ENCODE measurements around the gene CTDSPL.

The CTDSPL gene

GRCh38 chr3:37825744-37826400 lies 35.8 kb upstream of the CTDSPL start:
- Histone ChIP-seq H3K4me3 (ENCODE audit: low read depth, low read length) (no peak overlapping the region), H2AFZ (ENCODE audit: low read length, unreplicated experiment) (no peak overlapping the region), H3K79me2 (ENCODE audit: control insufficient read depth, insufficient read depth, low read length, unreplicated experiment) (no peaks in the 10 kb centered on the region), H3K27ac (ENCODE audit: low read depth, low read length) (no peak overlapping the region), H3K27me3 (ENCODE audit: insufficient read depth, low read length) (no peaks in the 10 kb centered on the region), H3K4me1 (ENCODE audit: control insufficient read depth, insufficient read depth, low read length, unreplicated experiment) (no peaks in the 10 kb centered on the region), H3K36me3 (ENCODE audit: insufficient read depth, low read length) (no peaks in the 10 kb centered on the region; the same call in 1 of the 2 replicates)

DNA sequence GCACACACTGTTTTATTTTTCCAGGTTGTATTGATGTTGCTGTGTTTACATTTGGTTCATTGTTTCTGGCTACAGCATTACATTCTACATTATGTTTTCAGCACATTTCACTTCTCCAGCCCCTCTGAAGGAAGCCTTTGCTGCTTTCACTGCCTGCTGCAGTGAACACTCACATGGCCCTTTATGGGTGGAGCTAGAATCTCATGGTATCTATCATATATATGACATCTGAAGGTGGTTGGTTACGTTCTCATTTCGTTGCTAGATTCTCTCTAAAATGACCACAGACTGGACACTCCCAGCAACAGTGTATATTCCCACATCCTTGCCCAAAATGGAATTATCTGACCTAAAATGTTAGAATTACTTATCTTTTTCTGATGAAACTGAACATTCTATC lies 35.2 kb upstream of the CTDSPL start:
- Histone ChIP-seq H3K4me1 (ENCODE audit: control insufficient read depth, insufficient read depth, low read length, unreplicated experiment) (no peaks in the 10 kb centered on the region), H3K4me3 (ENCODE audit: low read depth, low read length) (no peak overlapping the region), H3K27ac (ENCODE audit: low read depth, low read length) (no peak overlapping the region), H2AFZ (ENCODE audit: low read length, unreplicated experiment) (no peak overlapping the region), H3K36me3 (ENCODE audit: insufficient read depth, low read length) (no peaks in the 10 kb centered on the region; the same call in 1 of the 2 replicates), H3K79me2 (ENCODE audit: control insufficient read depth, insufficient read depth, low read length, unreplicated experiment) (no peaks in the 10 kb centered on the region), H3K27me3 (ENCODE audit: insufficient read depth, low read length) (no peaks in the 10 kb centered on the region)

GRCh38 chr3:37826933-37827332 lies 34.7 kb upstream of the CTDSPL start:
- no peaks in the 10 kb centered on the region for H3K27me3 ChIP-seq (ENCODE audit: insufficient read depth, low read length)
- no peak overlapping the region for H3K27ac ChIP-seq (ENCODE audit: low read depth, low read length)
- no peak overlapping the region for H3K4me3 ChIP-seq (ENCODE audit: low read depth, low read length)
- H3K36me3 ChIP-seq (ENCODE audit: insufficient read depth, low read length): no peaks in the 10 kb centered on the region; the same call in 1 of the 2 replicates
- no peaks in the 10 kb centered on the region for H3K79me2 ChIP-seq (ENCODE audit: control insufficient read depth, insufficient read depth, low read length, unreplicated experiment)
- H2AFZ ChIP-seq (ENCODE audit: low read length, unreplicated experiment): no peak overlapping the region
- H3K4me1 ChIP-seq (ENCODE audit: control insufficient read depth, insufficient read depth, low read length, unreplicated experiment): no peaks in the 10 kb centered on the region

- Histone ChIP-seq H3K27ac (ENCODE audit: low read depth, low read length) (no peak overlapping the region), H3K4me3 (ENCODE audit: low read depth, low read length) (no peak overlapping the region), H2AFZ (ENCODE audit: low read length, unreplicated experiment) (no peak overlapping the region), H3K36me3 (ENCODE audit: insufficient read depth, low read length) (no peaks in the 10 kb centered on the region; the same call in 1 of the 2 replicates), H3K4me1 (ENCODE audit: control insufficient read depth, insufficient read depth, low read length, unreplicated experiment) (no peaks in the 10 kb centered on the region), H3K79me2 (ENCODE audit: control insufficient read depth, insufficient read depth, low read length, unreplicated experiment) (no peaks in the 10 kb centered on the region), H3K27me3 (ENCODE audit: insufficient read depth, low read length) (no peaks in the 10 kb centered on the region)
These were observed 29.2 kb upstream of the CTDSPL start for GRCh38 chr3:37832480-37832879.

GRCh38 chr3:37833302-37834186 lies 28.1 kb upstream of the CTDSPL start:
- Histone ChIP-seq H3K27ac (ENCODE audit: low read depth, low read length) (no peak overlapping the region), H3K27me3 (ENCODE audit: insufficient read depth, low read length) (no peaks in the 10 kb centered on the region), H2AFZ (ENCODE audit: low read length, unreplicated experiment) (no peak overlapping the region), H3K79me2 (ENCODE audit: control insufficient read depth, insufficient read depth, low read length, unreplicated experiment) (no peaks in the 10 kb centered on the region), H3K4me3 (ENCODE audit: low read depth, low read length) (no peak overlapping the region), H3K36me3 (ENCODE audit: insufficient read depth, low read length) (no peaks in the 10 kb centered on the region), H3K4me1 (ENCODE audit: control insufficient read depth, insufficient read depth, low read length, unreplicated experiment) (no peaks in the 10 kb centered on the region)

DNA sequence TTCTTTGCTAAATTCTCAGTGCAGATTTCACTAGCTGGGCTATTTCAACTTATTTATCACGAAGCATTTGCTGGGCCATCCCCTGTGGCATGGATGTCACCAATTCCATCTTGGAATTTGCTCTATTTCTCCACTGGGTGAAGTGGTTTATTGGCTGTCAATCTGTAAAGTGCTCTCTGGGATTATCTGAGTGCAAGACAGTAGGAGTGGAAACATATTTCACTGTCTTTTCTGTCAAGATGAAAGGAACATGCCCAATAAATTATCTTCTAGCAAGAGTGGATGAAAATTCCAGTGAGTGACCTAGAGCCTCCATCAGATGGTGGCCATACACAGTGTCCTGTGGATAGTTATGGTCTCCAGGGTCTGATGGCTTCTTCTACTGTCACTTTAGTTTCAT lies 25.1 kb upstream of the CTDSPL start:
- Histone ChIP-seq H3K4me3 (ENCODE audit: low read depth, low read length) (no peak overlapping the region), H3K4me1 (ENCODE audit: control insufficient read depth, insufficient read depth, low read length, unreplicated experiment) (no peaks in the 10 kb centered on the region)

GRCh38 chr3:37847689-37848088 lies 14.0 kb upstream of the CTDSPL start:
- peaks cover 3% of the 10 kb centered on the region; the same call in 1 of the 2 replicates for H3K36me3 ChIP-seq (ENCODE audit: insufficient read depth, low read length)
- no peak overlapping the region for H3K4me3 ChIP-seq (ENCODE audit: low read depth, low read length)
- H3K27ac ChIP-seq (ENCODE audit: low read depth, low read length): no peak overlapping the region
- H3K4me1 ChIP-seq (ENCODE audit: control insufficient read depth, insufficient read depth, low read length, unreplicated experiment): peaks cover 6% of the 10 kb centered on the region
- no peaks in the 10 kb centered on the region for H3K27me3 ChIP-seq (ENCODE audit: insufficient read depth, low read length)
- no peaks in the 10 kb centered on the region for H3K79me2 ChIP-seq (ENCODE audit: control insufficient read depth, insufficient read depth, low read length, unreplicated experiment)
- H2AFZ ChIP-seq (ENCODE audit: low read length, unreplicated experiment): no peak overlapping the region

More for the DNA sequence above, 25.1 kb upstream of the CTDSPL start:
- H2AFZ ChIP-seq (ENCODE audit: low read length, unreplicated experiment): no peak overlapping the region
- no peaks in the 10 kb centered on the region for H3K27me3 ChIP-seq (ENCODE audit: insufficient read depth, low read length)
- H3K79me2 ChIP-seq (ENCODE audit: control insufficient read depth, insufficient read depth, low read length, unreplicated experiment): no peaks in the 10 kb centered on the region
- H3K27ac ChIP-seq (ENCODE audit: low read depth, low read length): no peak overlapping the region
- H3K36me3 ChIP-seq (ENCODE audit: insufficient read depth, low read length): no peaks in the 10 kb centered on the region

DNA sequence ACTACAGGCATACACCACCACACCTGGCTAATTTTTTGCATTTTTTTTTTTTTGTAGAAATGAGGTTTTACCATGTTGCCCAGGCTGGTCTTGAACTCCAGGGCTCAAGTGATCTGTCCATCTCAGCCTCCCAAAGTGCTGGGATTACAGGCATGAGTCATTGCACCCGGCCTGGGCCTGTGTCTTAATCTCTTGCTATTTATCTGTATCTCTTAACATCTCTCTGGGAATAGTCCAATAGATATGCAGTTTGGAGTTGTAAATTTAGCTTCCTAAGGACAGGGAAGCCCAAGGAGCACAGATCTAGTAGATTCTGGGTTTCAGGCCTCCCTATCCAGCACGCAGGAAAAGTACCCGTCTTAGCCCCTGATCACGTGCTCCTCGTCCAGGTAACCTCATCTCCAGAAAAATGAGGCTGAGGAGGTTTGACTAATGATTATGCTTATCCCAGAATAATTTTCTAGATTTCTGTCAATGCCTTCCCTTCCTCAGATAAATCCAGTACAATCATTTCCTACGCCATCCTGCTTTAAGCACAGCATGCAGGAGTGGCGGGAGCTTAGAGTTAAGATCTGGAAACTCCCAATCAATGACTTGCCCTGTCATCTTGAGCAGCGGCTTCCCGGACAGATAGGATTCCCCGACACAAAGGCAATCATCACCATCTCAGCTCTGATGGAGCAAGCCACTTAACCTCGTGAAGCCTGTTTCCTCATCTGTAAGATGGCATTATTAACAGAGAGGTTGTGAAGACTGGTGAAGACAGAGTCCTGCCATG lies 12.3 kb upstream of the CTDSPL start:
- peaks cover 3% of the 10 kb centered on the region; the same call in 1 of the 2 replicates for H3K36me3 ChIP-seq (ENCODE audit: insufficient read depth, low read length)
- peaks cover 6% of the 10 kb centered on the region for H3K4me1 ChIP-seq (ENCODE audit: control insufficient read depth, insufficient read depth, low read length, unreplicated experiment)
- no peak overlapping the region for H2AFZ ChIP-seq (ENCODE audit: low read length, unreplicated experiment)
- no peaks in the 10 kb centered on the region for H3K79me2 ChIP-seq (ENCODE audit: control insufficient read depth, insufficient read depth, low read length, unreplicated experiment)
- H3K4me3 ChIP-seq (ENCODE audit: low read depth, low read length): no peak overlapping the region
- H3K27ac ChIP-seq (ENCODE audit: low read depth, low read length): no peak overlapping the region
- H3K27me3 ChIP-seq (ENCODE audit: insufficient read depth, low read length): no peaks in the 10 kb centered on the region

DNA sequence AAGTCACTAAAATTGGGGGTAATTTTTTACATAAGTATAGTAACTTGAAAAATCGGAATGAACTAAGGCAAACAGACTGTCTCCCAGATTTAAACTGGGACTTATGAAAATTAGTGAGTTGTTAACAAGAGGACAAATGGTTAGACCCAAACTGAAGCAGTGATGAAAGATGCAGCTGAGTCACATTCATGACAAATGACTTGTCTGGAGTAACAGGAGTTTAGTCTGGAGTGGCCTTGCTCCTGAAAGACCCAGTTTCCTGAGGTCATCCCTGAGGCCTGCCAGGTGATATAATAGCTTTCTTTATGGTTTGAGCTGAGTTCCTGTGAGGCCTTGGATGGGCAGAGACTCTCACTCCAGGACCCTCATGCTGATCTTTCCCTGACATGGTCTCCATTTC lies 9.6 kb upstream of the CTDSPL start:
- Histone ChIP-seq H3K36me3 (ENCODE audit: insufficient read depth, low read length) (0 out of 2 replicates have a peak, but pooled peaks cover 3% of the 10 kb centered on the region), H2AFZ (ENCODE audit: low read length, unreplicated experiment) (no peak overlapping the region), H3K4me1 (ENCODE audit: control insufficient read depth, insufficient read depth, low read length, unreplicated experiment) (peaks cover 6% of the 10 kb centered on the region), H3K27me3 (ENCODE audit: insufficient read depth, low read length) (no peaks in the 10 kb centered on the region), H3K79me2 (ENCODE audit: control insufficient read depth, insufficient read depth, low read length, unreplicated experiment) (no peaks in the 10 kb centered on the region), H3K27ac (ENCODE audit: low read depth, low read length) (no peak overlapping the region), H3K4me3 (ENCODE audit: low read depth, low read length) (no peak overlapping the region)

DNA sequence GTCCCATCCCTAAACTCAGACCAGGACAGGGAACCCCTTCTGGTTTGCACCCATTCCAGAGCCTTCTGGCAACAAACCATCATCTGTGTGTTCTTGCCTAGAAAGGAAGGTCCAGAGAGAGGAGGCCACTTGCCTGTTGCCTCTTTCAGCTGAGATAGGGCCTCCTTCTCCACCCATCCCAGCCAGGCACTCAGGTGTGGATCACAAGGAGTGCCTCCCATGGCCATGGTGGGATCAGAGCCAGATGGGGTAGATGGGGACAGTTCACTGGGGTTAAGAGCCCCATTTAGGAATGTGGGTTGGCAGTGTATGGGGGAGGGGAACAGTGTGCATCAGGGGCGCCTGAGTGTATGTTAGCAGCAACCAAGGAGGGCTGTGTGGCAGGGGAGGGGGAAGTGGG lies 8.9 kb upstream of the CTDSPL start:
- H3K4me1 ChIP-seq (ENCODE audit: control insufficient read depth, insufficient read depth, low read length, unreplicated experiment): peaks cover 6% of the 10 kb centered on the region
- no peaks in the 10 kb centered on the region for H3K36me3 ChIP-seq (ENCODE audit: insufficient read depth, low read length)
- H3K27me3 ChIP-seq (ENCODE audit: insufficient read depth, low read length): no peaks in the 10 kb centered on the region
- no peak overlapping the region for H3K4me3 ChIP-seq (ENCODE audit: low read depth, low read length)
- H3K79me2 ChIP-seq (ENCODE audit: control insufficient read depth, insufficient read depth, low read length, unreplicated experiment): no peaks in the 10 kb centered on the region
- H3K27ac ChIP-seq (ENCODE audit: low read depth, low read length): no peak overlapping the region
- no peak overlapping the region for H2AFZ ChIP-seq (ENCODE audit: low read length, unreplicated experiment)

Measured in ACC112 (cell line).